HepG2 (cell line): ENCODE results near the gene MACROD2. TPM values are rescaled to one million over a fixed set of nuclear protein-coding genes. Genes with fewer than 3 reads are reported as not detected.

ENCODE experiments used
- ATAC-seq: fragments of 200-7000 bp; cut with Tn5 transposase; 3 replicates; pipeline ENCODE4 v1.9.1; 2020; ENCODE audit warnings: mild to moderate bottlenecking, moderate library complexity
- BruUV-seq: library from RNA; stranded (reverse); fragments of 400-500 nt; replicated peaks from 2 replicates; lab custom pipeline; 2021; lab: Mats Ljungman, UMichigan
- CTCF ChIA-PET: fragments of 300-600 bp; formaldehyde crosslinking; extraction: SDS; loops from one replicate; lab custom pipeline; 2021; ENCODE audit warnings: low total read pairs, inconsistent platforms, low intra/inter-chr PET ratio; lab: Yijun Ruan, JAX
- POLR2A ChIA-PET: fragments of 350-600 bp; sonication (Branson Sonifier 250); formaldehyde crosslinking; loops from one replicate; lab custom pipeline; 2020; ENCODE audit warnings: antibody characterized with exemption, inconsistent platforms; lab: Yijun Ruan, JAX
- DNase-seq: peaks from one replicate; pipeline ENCODE4 v3.0.0-alpha.2; 2015; ENCODE audit warnings: low spot score
- FAIRE-seq: peaks from 3 replicates; lab custom pipeline; 2011; peaks lifted over from hg19 to GRCh38; lab: Jason Lieb, UNC
- H2AFZ ChIP-seq: one replicate; pipeline ENCODE4 v1.6.1; 2011; ENCODE audit warnings: low read length, inconsistent platforms
- H3K27ac ChIP-seq: fragments of 300-600 bp; 3 replicates; pipeline ENCODE4 v1.8.0; 2011; ENCODE audit warnings: mixed run types, mild to moderate bottlenecking, mixed read lengths, low read length, inconsistent platforms; ENCODE audit not compliant: insufficient read depth; ENCODE audit errors: extremely low read length
- H3K27me3 ChIP-seq, 2 experiments: fragments of 200-600 bp in 1 of 2; 2 replicates in 1 of 2; 3 replicates in 1 of 2; pipeline versions ENCODE4 v1.6.0 to v1.8.0; 2011; ENCODE audit warnings: low read length in 2 of 2, mild to moderate bottlenecking in 2 of 2, moderate library complexity in 2 of 2, inconsistent platforms in 1 of 2; ENCODE audit not compliant: insufficient read depth in 2 of 2, control insufficient read depth in 1 of 2
- H3K36me3 ChIP-seq, 2 experiments: fragments of 200-600 bp in 1 of 2; replicated peaks in 1 of 2; 2 replicates in 1 of 2; 3 replicates in 1 of 2; pipeline versions ENCODE4 v1.5.1 to v1.8.0; 2011; ENCODE audit warnings: low read length in 2 of 2, inconsistent platforms in 1 of 2; ENCODE audit not compliant: insufficient read depth in 2 of 2, control insufficient read depth in 1 of 2
- H3K4me1 ChIP-seq: 2 replicates; pipeline ENCODE4 v1.5.1; 2012; ENCODE audit warnings: low read length, inconsistent platforms; ENCODE audit not compliant: insufficient read depth
- H3K4me2 ChIP-seq: 2 replicates; pipeline ENCODE4 v1.6.0; 2011; ENCODE audit warnings: low read depth, low read length, inconsistent platforms
- H3K4me3 ChIP-seq, 3 experiments: fragments of 200-600 bp in 1 of 3; sonication (generic), shearing (Covaris generic) in 1 of 3; replicated peaks in 1 of 3; 2 replicates each; pipeline ENCODE4 v1.5.1; 2011 to 2016; ENCODE audit warnings: low read length in 3 of 3, inconsistent platforms in 2 of 3, low read depth in 2 of 3, mild to moderate bottlenecking in 2 of 3, control low read depth in 1 of 3, mixed read lengths in 1 of 3; ENCODE audit not compliant: insufficient read depth in 1 of 3
- H3K79me2 ChIP-seq: one replicate; pipeline ENCODE4 v1.6.1; 2011; ENCODE audit warnings: low read length, inconsistent platforms; ENCODE audit not compliant: insufficient read depth
- H3K9ac ChIP-seq: 2 replicates; pipeline ENCODE4 v1.6.0; 2011; ENCODE audit warnings: mild to moderate bottlenecking, low read depth, low read length, inconsistent platforms; ENCODE audit not compliant: insufficient read depth
- H3K9me3 ChIP-seq: 2 replicates; pipeline ENCODE4 v1.5.1; 2012; ENCODE audit warnings: mild to moderate bottlenecking, low read length
- H4K20me1 ChIP-seq: 2 replicates; pipeline ENCODE4 v1.6.0; 2011; ENCODE audit warnings: inconsistent platforms, mild to moderate bottlenecking, low read length, moderate library complexity; ENCODE audit not compliant: insufficient read depth
- FOXJ3 ChIP-seq: sonication (generic); formaldehyde crosslinking; IDR thresholded peaks from 2 replicates; pipeline ENCODE4 v1.4.0; 2020; ENCODE audit warnings: missing genetic modification reagents, mild to moderate bottlenecking, borderline replicate concordance
- HNF4A ChIP-seq: sonication (generic); formaldehyde crosslinking; IDR thresholded peaks from 2 replicates; pipeline ENCODE4 v1.4.0; 2020; ENCODE audit warnings: missing genetic modification reagents
- HNRNPH1 ChIP-seq: fragments of 200-400 bp; formaldehyde crosslinking; optimal IDR thresholded peaks from 2 replicates; pipeline ENCODE3; 2017; ENCODE audit warnings: mild to moderate bottlenecking, low read depth, low read length
- JDP2 ChIP-seq: sonication (generic); formaldehyde crosslinking; IDR thresholded peaks from 2 replicates; pipeline ENCODE4 v1.8.1; 2022; ENCODE audit warnings: missing genetic modification reagents, borderline replicate concordance
- REL ChIP-seq: sonication (generic); formaldehyde crosslinking; conservative IDR thresholded peaks from 2 replicates; pipeline ENCODE4 v1.8.0; 2022; ENCODE audit warnings: mild to moderate bottlenecking, missing genetic modification reagents, moderate library complexity
- SP140L ChIP-seq: sonication (generic); formaldehyde crosslinking; IDR thresholded peaks from 2 replicates; pipeline ENCODE4 v1.4.0; 2020; ENCODE audit warnings: missing genetic modification reagents, borderline replicate concordance
- ZEB1 ChIP-seq: IDR thresholded peaks from 2 replicates; pipeline ENCODE4 v1.6.1; 2012; ENCODE audit warnings: mild to moderate bottlenecking, low read depth, inconsistent platforms; ENCODE audit not compliant: insufficient replicate concordance
- ZKSCAN5 ChIP-seq: sonication (generic); formaldehyde crosslinking; IDR thresholded peaks from 2 replicates; pipeline ENCODE4 v1.5.1; 2020; ENCODE audit warnings: mild to moderate bottlenecking, missing genetic modification reagents
- ZNF484 ChIP-seq: sonication (generic); formaldehyde crosslinking; IDR thresholded peaks from 2 replicates; pipeline ENCODE4 v1.5.1; 2020; ENCODE audit warnings: mild to moderate bottlenecking, low read depth, missing genetic modification reagents, borderline replicate concordance
- ZNF557 ChIP-seq: sonication (generic); formaldehyde crosslinking; IDR thresholded peaks from 2 replicates; pipeline ENCODE4 v1.4.0; 2020; ENCODE audit warnings: missing genetic modification reagents
- ZNF670 ChIP-seq: sonication (generic); formaldehyde crosslinking; IDR thresholded peaks from 2 replicates; pipeline ENCODE4 v1.8.0; 2022; ENCODE audit warnings: mild to moderate bottlenecking, missing genetic modification reagents, borderline replicate concordance
- ZNF672 ChIP-seq: sonication (generic); formaldehyde crosslinking; IDR thresholded peaks from 2 replicates; pipeline ENCODE4 v1.8.1; 2022; ENCODE audit warnings: missing genetic modification reagents
- WGBS: methylation state at CpG from one replicate; pipeline ENCODE4 v1.1.6; 2017; ENCODE audit warnings: low lambda C conversion rate; 5-methylcytosine and 5-hydroxymethylcytosine counted together
- in situ Hi-C: cut with HindIII; loops from 2 replicates; pipeline ENCODE4 v1.10.0; 2017; ENCODE audit warnings: low pct_unique_long_range_greater_than_20kb; ENCODE audit not compliant: extremely low pct_ligation_motif_present
- intact Hi-C: fragments of 100-400 bp; cut with micrococcal nuclease; formaldehyde crosslinking; loops from one replicate; pipeline ENCODE4 v1.10.0; 2022; ENCODE audit not compliant: unreplicated experiment
- polyA plus RNA-seq, 8 experiments: library from polyadenylated mRNA; depleted of rRNA in 3 of 8; stranded (reverse) in 7 of 8; unstranded in 1 of 8; fragments of >200 nt; fragmentation: Illumina TruSeq in 4 of 8; extraction: Trizol in 4 of 8; gene quantifications; 2 replicates each; pipeline versions ENCODE4 v1.2.1 to v1.2.3, GENCODE V29; 2011 to 2016; ENCODE audit warnings: low read depth in 4 of 8, missing spikeins in 1 of 8, mixed read lengths in 1 of 8; ENCODE audit not compliant: insufficient read depth in 1 of 8
- total RNA-seq, 5 experiments: library from RNA; depleted of rRNA; stranded (reverse); fragments of >200 nt; fragmentation: Illumina TruSeq; extraction: Trizol; gene quantifications; 2 replicates each; pipeline ENCODE4 v1.2.3, GENCODE V29; 2016; ENCODE audit warnings: low read depth in 1 of 5
- TF ChIP-seq, protein P1 (sequence below): sonication (generic); formaldehyde crosslinking; conservative IDR thresholded peaks from 2 replicates; pipeline ENCODE4 v1.4.0; 2020; ENCODE audit warnings: missing genetic modification reagents
- TF ChIP-seq, protein P2 (sequence below): sonication (generic); formaldehyde crosslinking; IDR thresholded peaks from 2 replicates; pipeline ENCODE4 v1.8.0; 2022; ENCODE audit warnings: mild to moderate bottlenecking, missing genetic modification reagents, borderline replicate concordance
- TF ChIP-seq, protein P3 (sequence below): sonication (generic); formaldehyde crosslinking; IDR thresholded peaks from 2 replicates; pipeline ENCODE4 v1.5.0; 2020; ENCODE audit warnings: mild to moderate bottlenecking, missing genetic modification reagents
- TF ChIP-seq, protein P4 (sequence below): sonication (generic); formaldehyde crosslinking; IDR thresholded peaks from 2 replicates; pipeline ENCODE4 v1.5.0; 2020; ENCODE audit warnings: mild to moderate bottlenecking, missing genetic modification reagents, borderline replicate concordance

MACROD2 gene
- total and polyA plus RNA-seq, 2 of the 13 experiments (the other 11 are each of a cell fraction or from before 2014, with no cell fraction given) = 0.13 to 0.51 TPM

DNA sequence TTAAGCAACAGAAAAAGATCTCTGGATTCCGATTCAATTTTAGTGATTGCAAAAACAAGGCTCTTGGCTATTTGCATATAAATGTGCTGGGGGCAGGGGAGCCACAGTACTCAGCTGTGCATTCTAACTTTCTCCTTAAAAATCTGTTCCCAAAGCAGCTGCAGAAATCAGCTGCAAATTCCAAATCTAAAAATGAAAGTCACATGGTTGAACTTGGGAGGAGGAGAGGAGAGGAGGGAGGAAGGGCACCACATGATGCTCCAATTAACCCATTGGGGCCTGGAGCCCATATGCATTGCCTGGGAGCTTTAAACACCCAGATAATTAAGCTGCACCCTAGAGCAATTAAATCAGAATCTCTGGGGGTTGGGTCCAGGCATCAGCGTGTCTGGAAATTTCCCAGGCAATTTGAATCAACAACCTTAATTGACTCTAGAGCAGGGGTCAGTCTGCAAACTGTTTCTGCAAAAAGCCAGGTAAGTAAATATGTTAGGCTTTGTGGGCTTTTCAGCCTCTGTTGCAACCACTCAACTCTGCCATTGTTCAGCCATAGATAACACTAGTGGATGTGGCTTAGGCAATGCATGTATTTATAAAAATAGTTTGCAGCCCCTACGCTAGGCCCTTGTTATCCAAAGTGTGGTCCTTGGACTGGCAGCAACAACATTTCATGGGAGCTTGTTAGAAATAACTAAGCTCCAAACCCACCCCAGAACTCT, 2069.8 kb downstream of the MACROD2 start:
- BruUV-seq = no TSS peak
- ATAC-seq = peak; percentile 82
- in situ Hi-C loops = no loop called here
- TF ChIP-seq ZNF484 (no peak), ZEB1 (no peak), ZNF557 (CRISPR knock-in tag) (no peak), ZNF672 (CRISPR knock-in tag) (no peak), ZNF670 (CRISPR knock-in tag) (no peak), HNRNPH1 (no peak), HNF4A (CRISPR knock-in tag) (no peak; the same call in 1 of the 2 replicates), FOXJ3 (peak; percentile 61; the same call in 1 of the 2 replicates), REL (CRISPR knock-in tag) (no peak), ZKSCAN5 (CRISPR knock-in tag) (no peak), JDP2 (CRISPR knock-in tag) (no peak), SP140L (CRISPR knock-in tag) (no peak)
- TF ChIP-seq, protein P1, sequence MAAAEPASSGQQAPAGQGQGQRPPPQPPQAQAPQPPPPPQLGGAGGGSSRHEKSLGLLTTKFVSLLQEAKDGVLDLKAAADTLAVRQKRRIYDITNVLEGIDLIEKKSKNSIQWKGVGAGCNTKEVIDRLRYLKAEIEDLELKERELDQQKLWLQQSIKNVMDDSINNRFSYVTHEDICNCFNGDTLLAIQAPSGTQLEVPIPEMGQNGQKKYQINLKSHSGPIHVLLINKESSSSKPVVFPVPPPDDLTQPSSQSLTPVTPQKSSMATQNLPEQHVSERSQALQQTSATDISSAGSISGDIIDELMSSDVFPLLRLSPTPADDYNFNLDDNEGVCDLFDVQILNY (CRISPR knock-in tag) = no peak
- TF ChIP-seq, protein P2, sequence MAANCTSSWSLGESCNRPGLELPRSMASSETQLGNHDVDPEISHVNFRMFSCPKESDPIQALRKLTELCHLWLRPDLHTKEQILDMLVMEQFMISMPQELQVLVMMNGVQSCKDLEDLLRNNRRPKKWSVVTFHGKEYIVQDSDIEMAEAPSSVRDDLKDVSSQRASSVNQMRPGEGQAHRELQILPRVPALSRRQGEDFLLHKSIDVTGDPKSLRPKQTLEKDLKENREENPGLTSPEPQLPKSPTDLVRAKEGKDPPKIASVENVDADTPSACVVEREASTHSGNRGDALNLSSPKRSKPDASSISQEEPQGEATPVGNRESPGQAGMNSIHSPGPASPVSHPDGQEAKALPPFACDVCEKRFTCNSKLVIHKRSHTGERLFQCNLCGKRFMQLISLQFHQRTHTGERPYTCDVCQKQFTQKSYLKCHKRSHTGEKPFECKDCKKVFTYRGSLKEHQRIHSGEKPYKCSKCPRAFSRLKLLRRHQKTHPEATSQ (CRISPR knock-in tag) = no peak
- TF ChIP-seq, protein P3, sequence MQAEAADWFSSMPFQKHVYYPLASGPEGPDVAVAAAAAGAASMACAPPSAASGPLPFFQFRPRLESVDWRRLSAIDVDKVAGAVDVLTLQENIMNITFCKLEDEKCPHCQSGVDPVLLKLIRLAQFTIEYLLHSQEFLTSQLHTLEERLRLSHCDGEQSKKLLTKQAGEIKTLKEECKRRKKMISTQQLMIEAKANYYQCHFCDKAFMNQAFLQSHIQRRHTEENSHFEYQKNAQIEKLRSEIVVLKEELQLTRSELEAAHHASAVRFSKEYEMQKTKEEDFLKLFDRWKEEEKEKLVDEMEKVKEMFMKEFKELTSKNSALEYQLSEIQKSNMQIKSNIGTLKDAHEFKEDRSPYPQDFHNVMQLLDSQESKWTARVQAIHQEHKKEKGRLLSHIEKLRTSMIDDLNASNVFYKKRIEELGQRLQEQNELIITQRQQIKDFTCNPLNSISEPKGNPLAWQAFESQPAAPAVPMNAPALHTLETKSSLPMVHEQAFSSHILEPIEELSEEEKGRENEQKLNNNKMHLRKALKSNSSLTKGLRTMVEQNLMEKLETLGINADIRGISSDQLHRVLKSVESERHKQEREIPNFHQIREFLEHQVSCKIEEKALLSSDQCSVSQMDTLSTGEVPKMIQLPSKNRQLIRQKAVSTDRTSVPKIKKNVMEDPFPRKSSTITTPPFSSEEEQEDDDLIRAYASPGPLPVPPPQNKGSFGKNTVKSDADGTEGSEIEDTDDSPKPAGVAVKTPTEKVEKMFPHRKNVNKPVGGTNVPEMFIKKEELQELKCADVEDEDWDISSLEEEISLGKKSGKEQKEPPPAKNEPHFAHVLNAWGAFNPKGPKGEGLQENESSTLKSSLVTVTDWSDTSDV (CRISPR knock-in tag) = no peak
- TF ChIP-seq, protein P4, sequence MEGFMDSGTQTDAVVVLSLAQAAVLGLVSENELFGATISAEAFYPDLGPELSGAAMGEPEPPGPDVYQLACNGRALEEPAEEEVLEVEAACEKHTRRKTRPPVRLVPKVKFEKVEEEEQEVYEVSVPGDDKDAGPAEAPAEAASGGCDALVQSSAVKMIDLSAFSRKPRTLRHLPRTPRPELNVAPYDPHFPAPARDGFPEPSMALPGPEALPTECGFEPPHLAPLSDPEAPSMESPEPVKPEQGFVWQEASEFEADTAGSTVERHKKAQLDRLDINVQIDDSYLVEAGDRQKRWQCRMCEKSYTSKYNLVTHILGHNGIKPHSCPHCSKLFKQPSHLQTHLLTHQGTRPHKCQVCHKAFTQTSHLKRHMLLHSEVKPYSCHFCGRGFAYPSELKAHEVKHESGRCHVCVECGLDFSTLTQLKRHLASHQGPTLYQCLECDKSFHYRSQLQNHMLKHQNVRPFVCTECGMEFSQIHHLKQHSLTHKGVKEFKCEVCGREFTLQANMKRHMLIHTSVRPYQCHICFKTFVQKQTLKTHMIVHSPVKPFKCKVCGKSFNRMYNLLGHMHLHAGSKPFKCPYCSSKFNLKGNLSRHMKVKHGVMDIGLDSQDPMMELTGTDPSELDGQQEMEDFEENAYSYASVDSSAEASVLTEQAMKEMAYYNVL = peak; percentile 28; the same call in 1 of the 2 replicates

More for the DNA sequence above, 2069.8 kb downstream of the MACROD2 start:
- Histone ChIP-seq H3K4me3 (no peak overlapping the region), H3K36me3 (no peaks in the 10 kb centered on the region), H4K20me1 (no peaks in the 10 kb centered on the region), H3K4me1 (peaks cover 25% of the 10 kb centered on the region), H3K4me2 (peak overlapping the region; percentile 24), H3K27ac (no peak overlapping the region), H3K9me3 (peaks cover 20% of the 10 kb centered on the region), H3K9ac (no peak overlapping the region), H3K79me2 (no peaks in the 10 kb centered on the region), H3K27me3 (no peaks in the 10 kb centered on the region; a peak in 1 of 5 replicates), H2AFZ (no peak overlapping the region)
- ChIA-PET CTCF (no interaction called here), POLR2A (no interaction called here)
- 9% methylated on average over 3 of the region's 3 CpGs for WGBS
- intact Hi-C loops = no loop called here
- DNase-seq (peak; percentile 76), FAIRE-seq (no peak)
